Midbrain (tissue), 1 donor: Measurements from ENCODE around the gene THSD7B.

Source experiments
- DNase-seq: peaks from one replicate; lab custom pipeline; 2025; lab: John Stamatoyannopoulos, UW

Gene THSD7B

GRCh38 chr2:137705296-137705695 lies 940.0 kb downstream of the THSD7B start:
- no peak for DNase-seq

GRCh38 chr2:137706786-137707613 lies 941.7 kb downstream of the THSD7B start:
- no peak for DNase-seq

- no peak for DNase-seq
These were observed 943.0 kb downstream of the THSD7B start for GRCh38 chr2:137708311-137708710.

DNA sequence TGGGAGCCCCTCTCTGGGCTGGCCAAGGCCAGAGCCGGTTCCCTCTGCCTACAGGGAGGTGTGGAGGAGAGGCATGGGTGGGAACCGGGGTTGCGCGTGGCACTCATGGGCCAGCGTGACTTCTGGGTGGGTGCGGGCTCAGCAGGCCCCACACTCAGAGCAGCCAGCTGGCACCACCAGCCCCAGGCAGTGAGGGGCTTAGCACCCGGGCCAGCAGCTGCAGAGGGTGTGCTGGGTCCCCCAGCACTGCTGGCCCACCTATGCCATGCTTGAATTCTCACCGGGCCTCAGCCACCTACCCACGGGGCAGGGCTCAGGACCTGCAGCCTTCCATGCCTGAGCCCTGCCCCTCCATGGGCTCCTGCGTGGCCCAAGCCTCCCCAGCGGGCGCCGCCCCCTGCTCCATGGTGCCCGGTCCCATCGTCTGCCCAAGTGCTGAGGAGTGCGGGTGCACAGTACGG lies 950.4 kb downstream of the THSD7B start:
- no peak for DNase-seq

- no peak for DNase-seq
These were observed 953.4 kb downstream of the THSD7B start for GRCh38 chr2:137718786-137719185.

DNA sequence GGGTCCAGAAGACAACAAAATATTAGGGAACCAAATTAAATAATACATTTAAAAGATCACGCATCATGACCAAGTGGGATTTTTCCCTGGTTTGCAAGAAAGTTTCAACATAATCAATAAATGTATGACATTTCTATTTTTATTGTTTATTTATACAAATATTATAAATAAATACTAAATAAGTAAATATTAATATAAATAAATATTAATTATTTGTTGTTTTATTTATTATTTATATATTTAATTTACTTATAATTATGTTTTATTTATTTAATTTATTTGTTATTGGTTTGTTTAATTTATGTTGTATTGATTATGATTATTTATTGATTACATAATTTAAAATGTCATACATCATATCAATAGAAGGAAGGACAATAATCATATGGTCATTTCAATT lies 956.4 kb downstream of the THSD7B start:
- no peak for DNase-seq

DNA sequence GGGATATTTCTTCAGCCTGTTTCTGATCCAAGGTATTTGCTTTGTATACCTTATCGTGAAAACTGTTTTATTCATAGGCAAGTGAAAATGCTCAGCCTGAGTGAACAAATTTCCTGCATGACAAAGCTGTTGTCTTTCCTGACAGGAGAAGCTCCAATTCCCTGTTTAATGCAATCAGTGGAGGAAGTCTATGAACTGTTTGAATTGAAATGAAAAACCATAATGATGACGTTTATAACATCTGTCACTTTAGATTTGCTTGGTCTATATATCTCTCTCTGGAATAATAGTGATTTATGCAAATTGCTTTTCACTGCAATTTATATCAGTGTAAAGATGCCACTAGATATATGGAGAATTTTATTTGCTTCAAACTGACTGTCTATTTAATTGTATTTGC lies 959.6 kb downstream of the THSD7B start:
- DNase-seq = no peak
